SJSA1 (cell line): ENCODE results near the gene PLEKHM3. TPM values are rescaled to one million over a fixed set of nuclear protein-coding genes. Genes with fewer than 3 reads are reported as not detected.

Source experiments
- DNase-seq, 2 experiments: peaks; one replicate each; pipeline ENCODE4 v3.0.0-alpha.2; 2015 to 2020; ENCODE audit warnings: low spot score in 2 of 2, low read depth in 1 of 2
- H3K27ac ChIP-seq: fragments of 250-450 bp; sonication (Bioruptor Pico); 2 replicates; pipeline ENCODE4 v1.5.1; 2020; ENCODE audit warnings: mild to moderate bottlenecking, moderate library complexity
- H3K27me3 ChIP-seq: fragments of 250-450 bp; sonication (Bioruptor Pico); replicated peaks from 2 replicates; pipeline ENCODE4 v1.5.1; 2020; ENCODE audit warnings: mild to moderate bottlenecking, moderate library complexity
- H3K36me3 ChIP-seq: fragments of 250-450 bp; sonication (Bioruptor Pico); 2 replicates; pipeline ENCODE4 v1.5.1; 2020; ENCODE audit warnings: mild to moderate bottlenecking
- H3K4me1 ChIP-seq: fragments of 250-450 bp; sonication (Bioruptor Pico); replicated peaks from 2 replicates; pipeline ENCODE4 v1.6.1; 2021; ENCODE audit warnings: mild to moderate bottlenecking
- H3K4me3 ChIP-seq: fragments of 250-450 bp; sonication (Bioruptor Pico); 2 replicates; pipeline ENCODE4 v1.5.1; 2020; ENCODE audit warnings: mild to moderate bottlenecking
- H3K9me3 ChIP-seq: fragments of 250-450 bp; sonication (Bioruptor Pico); replicated peaks from 2 replicates; pipeline ENCODE4 v1.5.1; 2020; ENCODE audit warnings: mild to moderate bottlenecking
- total RNA-seq: library from RNA; depleted of rRNA; stranded (reverse); fragments of >200 nt; shearing (Covaris generic); gene quantifications from 2 replicates; pipeline ENCODE4 v1.2.3, GENCODE V29; 2014

PLEKHM3 gene
- total RNA-seq, 1 experiment from 2014 or later, result 5.8 TPM

DNA sequence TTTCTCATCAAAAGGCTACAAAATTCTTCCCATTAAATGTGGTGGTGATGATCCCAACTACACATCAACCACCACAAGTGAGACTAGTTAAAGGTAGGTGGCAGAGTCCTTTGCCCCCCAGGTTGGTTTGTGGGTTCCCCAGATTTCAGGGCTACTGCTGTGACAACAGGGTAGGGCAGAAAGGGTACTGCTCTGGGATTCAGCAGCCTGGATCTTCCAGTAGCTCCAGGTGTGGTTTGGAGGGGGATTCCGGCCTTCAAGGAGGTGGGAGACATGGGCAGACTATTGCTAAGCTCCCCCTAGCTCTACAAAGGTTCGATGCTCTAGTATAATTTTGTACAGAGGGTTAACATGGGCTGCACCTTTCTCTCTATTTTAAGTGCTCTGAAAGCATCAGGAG lies 180.7 kb downstream of the PLEKHM3 start:
- Histone ChIP-seq H3K4me3 (no peak overlapping the region), H3K27me3 (no peaks in the 10 kb centered on the region), H3K4me1 (peaks cover 5% of the 10 kb centered on the region), H3K36me3 (no peaks in the 10 kb centered on the region), H3K9me3 (no peaks in the 10 kb centered on the region), H3K27ac (no peak overlapping the region)
- no peak for DNase-seq

GRCh38 chr2:207840101-207840500 lies 185.2 kb downstream of the PLEKHM3 start:
- Histone ChIP-seq H3K4me1 (no peaks in the 10 kb centered on the region), H3K27me3 (no peaks in the 10 kb centered on the region), H3K9me3 (no peaks in the 10 kb centered on the region), H3K4me3 (no peak overlapping the region), H3K36me3 (no peaks in the 10 kb centered on the region), H3K27ac (no peak overlapping the region)
- no peak for DNase-seq

GRCh38 chr2:207839575-207839974 lies 185.8 kb downstream of the PLEKHM3 start:
- Histone ChIP-seq H3K27ac (no peak overlapping the region), H3K4me3 (no peak overlapping the region), H3K4me1 (no peaks in the 10 kb centered on the region), H3K36me3 (no peaks in the 10 kb centered on the region), H3K9me3 (no peaks in the 10 kb centered on the region), H3K27me3 (no peaks in the 10 kb centered on the region)
- DNase-seq, result no peak

GRCh38 chr2:207839028-207839427 lies 186.3 kb downstream of the PLEKHM3 start:
- no peak for DNase-seq
- Histone ChIP-seq H3K27me3 (no peaks in the 10 kb centered on the region), H3K4me1 (no peaks in the 10 kb centered on the region), H3K9me3 (no peaks in the 10 kb centered on the region), H3K36me3 (no peaks in the 10 kb centered on the region), H3K27ac (no peak overlapping the region), H3K4me3 (no peak overlapping the region)

DNA sequence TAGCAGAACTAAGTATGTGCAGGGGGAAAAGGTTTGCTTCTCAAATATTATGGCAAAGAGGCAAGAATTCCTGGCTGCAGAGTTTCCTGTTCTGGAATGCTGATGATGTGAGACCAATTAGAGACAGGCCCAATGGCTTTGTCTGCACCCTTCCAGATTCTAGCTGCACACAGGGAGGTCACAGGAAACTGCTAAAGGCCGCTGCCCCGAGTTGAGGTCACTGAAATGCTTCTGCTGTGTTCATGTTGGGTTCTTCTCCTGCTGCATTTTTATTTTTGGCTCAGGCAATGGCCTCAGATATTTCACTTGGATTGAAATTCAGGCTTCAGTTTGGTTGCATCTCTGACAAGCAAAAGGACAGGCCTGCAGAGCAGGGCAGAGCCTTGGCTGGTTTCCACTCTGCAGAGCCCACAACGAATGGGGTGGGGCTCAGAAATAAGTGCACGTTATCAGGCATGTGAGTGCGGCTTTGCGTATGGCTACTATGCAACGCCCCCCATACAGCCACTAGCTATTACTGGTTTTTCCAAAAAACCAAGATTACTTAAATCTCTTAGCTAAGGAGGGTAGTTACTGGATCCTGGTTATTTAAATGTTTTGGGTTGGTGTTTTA lies 188.7 kb downstream of the PLEKHM3 start:
- no peak overlapping the region for H3K4me3 ChIP-seq
- no peaks in the 10 kb centered on the region for H3K4me1 ChIP-seq
- H3K9me3 ChIP-seq, result no peaks in the 10 kb centered on the region
- no peaks in the 10 kb centered on the region for H3K27me3 ChIP-seq
- no peaks in the 10 kb centered on the region for H3K36me3 ChIP-seq
- no peak overlapping the region for H3K27ac ChIP-seq
- peak in 1 of 2 experiments; percentile 15 for DNase-seq

- Histone ChIP-seq H3K9me3 (no peaks in the 10 kb centered on the region), H3K27ac (no peak overlapping the region), H3K36me3 (no peaks in the 10 kb centered on the region), H3K27me3 (no peaks in the 10 kb centered on the region), H3K4me3 (no peak overlapping the region), H3K4me1 (no peaks in the 10 kb centered on the region)
- peak in 1 of 2 experiments; percentile 12 for DNase-seq
Observed at GRCh38 chr2:207835805-207836204, 189.5 kb downstream of the PLEKHM3 start.

DNA sequence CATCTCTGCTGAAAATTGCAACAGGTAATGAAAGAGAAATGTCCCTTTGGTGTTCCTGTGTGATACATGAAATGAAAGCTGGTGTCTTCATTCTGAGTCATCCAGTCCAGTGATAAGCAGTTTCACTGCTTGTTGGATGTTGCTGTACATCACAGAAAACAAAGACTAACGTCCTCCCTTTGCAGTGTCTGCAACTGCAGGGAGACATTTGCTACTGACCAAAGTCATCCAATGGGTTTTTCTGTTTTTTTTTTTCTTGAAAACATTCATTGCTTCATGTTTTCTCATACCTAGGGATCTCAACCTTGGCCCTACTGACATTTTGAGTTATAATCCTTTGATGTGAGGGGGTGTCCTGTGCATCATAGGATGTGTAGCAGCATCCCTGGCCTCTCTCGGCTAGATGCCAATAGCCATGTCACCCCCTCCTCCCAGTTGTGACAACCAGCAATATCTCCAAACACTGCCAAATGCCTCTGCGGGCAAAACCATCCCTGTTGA lies 192.0 kb downstream of the PLEKHM3 start:
- Histone ChIP-seq H3K9me3 (no peaks in the 10 kb centered on the region), H3K36me3 (no peaks in the 10 kb centered on the region), H3K4me3 (no peak overlapping the region), H3K4me1 (peaks cover 10% of the 10 kb centered on the region), H3K27ac (no peak overlapping the region), H3K27me3 (no peaks in the 10 kb centered on the region)
- no peak for DNase-seq

DNA sequence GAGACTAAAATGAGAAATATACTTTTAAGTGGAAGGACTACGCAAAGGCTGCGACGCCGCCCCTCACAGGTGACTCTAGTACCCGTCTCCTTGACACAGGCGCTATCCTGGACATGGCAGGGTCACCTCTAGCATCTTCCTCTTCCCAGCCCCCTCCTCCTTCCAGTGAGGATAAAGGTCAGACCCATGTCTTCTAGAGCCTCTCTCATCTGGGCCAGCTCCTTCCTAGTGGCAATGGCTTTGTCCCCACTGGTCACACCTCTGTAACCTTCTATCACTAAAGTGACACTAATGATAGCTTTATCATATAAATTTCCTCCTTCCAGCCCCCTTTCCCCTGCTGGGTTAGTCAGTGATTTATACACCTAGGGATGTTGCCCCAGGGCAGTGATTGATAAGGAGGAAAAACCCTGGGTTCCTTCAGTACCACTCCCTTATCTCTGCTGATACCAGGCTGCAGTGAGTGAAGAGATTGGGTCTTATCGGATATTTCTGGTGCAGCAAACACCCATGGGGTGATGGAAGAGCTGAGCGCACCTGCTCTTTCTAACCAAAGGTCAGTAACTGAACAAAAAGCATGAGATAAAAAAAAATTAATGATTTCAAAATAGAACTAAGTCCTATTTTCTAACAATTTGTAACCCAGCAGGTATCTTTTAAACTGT lies 193.6 kb downstream of the PLEKHM3 start:
- no peak for DNase-seq
- Histone ChIP-seq H3K9me3 (no peaks in the 10 kb centered on the region), H3K27me3 (no peaks in the 10 kb centered on the region), H3K36me3 (no peaks in the 10 kb centered on the region), H3K4me3 (no peak overlapping the region), H3K4me1 (peaks cover 11% of the 10 kb centered on the region), H3K27ac (no peak overlapping the region)

DNA sequence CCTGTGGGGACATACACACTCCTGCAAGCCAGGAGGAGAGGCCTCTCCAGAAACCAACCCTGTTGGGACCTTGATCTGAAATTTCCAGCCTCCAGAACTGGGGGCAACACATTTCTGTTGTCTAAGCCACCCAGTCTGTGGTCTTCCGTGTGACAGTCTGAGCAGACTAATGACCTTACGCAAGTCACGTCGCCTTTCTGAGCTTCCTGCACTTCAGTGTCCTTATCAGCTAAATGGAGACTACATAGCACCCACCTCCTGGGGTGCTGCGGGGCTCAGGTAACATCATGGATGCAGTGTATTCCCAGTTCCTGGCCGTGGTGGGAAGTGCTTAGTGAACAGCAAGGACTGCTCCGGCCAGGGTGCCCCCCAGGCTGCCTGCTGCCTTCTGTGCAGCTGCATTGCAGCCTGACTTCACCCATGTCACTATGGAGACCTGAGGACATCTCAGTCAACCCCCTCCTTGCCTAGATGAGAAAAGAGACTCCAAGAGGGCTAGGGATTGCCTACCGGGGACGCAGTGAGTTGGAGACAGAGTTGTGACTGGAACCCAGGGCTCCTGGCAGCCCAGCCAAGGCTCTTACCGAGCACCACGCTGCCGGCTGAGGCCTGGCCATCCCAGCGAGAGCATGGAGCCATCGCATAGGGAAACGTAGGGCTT lies 194.4 kb downstream of the PLEKHM3 start:
- peaks cover 11% of the 10 kb centered on the region for H3K4me1 ChIP-seq
- H3K4me3 ChIP-seq, result no peak overlapping the region
- DNase-seq, result no peak
- no peaks in the 10 kb centered on the region for H3K9me3 ChIP-seq
- H3K36me3 ChIP-seq, result no peaks in the 10 kb centered on the region
- no peak overlapping the region for H3K27ac ChIP-seq
- H3K27me3 ChIP-seq, result no peaks in the 10 kb centered on the region

GRCh38 chr2:207828361-207829057 lies 196.8 kb downstream of the PLEKHM3 start:
- no peaks in the 10 kb centered on the region for H3K36me3 ChIP-seq
- H3K27me3 ChIP-seq, result no peaks in the 10 kb centered on the region
- H3K4me3 ChIP-seq, result no peak overlapping the region
- no peak overlapping the region for H3K27ac ChIP-seq
- no peaks in the 10 kb centered on the region for H3K9me3 ChIP-seq
- H3K4me1 ChIP-seq, result peaks cover 11% of the 10 kb centered on the region
- no peak for DNase-seq

- DNase-seq, result no peak
- no peaks in the 10 kb centered on the region for H3K9me3 ChIP-seq
- no peaks in the 10 kb centered on the region for H3K27me3 ChIP-seq
- no peaks in the 10 kb centered on the region for H3K36me3 ChIP-seq
- no peak overlapping the region for H3K4me3 ChIP-seq
- no peak overlapping the region for H3K27ac ChIP-seq
- peaks cover 11% of the 10 kb centered on the region for H3K4me1 ChIP-seq
Observed at GRCh38 chr2:207825978-207826377, 199.3 kb downstream of the PLEKHM3 start.

- no peaks in the 10 kb centered on the region for H3K27me3 ChIP-seq
- no peak for DNase-seq
- H3K27ac ChIP-seq, result no peak overlapping the region
- no peak overlapping the region for H3K4me3 ChIP-seq
- peaks cover 11% of the 10 kb centered on the region for H3K4me1 ChIP-seq
- no peaks in the 10 kb centered on the region for H3K36me3 ChIP-seq
- H3K9me3 ChIP-seq, result no peaks in the 10 kb centered on the region
Observed at GRCh38 chr2:207825045-207825954, 200.0 kb downstream of the PLEKHM3 start.

DNA sequence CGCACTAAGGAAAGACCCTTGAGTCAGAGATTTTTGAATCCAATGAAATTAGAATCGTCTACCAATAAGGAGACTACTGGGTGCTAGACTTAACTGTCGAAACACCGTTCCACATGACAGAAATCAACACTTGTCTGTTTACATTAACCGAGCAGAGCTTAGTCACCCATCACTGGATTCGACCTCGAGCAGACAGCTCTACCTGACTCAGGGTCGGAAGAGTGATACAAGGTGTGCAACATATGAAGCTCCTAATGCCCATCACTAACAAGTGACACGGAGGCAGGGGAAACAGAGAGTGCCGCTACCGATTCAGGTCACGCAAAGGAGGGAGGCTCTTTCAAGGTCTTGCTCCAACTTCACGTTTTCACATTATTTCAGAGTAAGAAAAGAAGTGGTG lies 201.5 kb downstream of the PLEKHM3 start:
- Histone ChIP-seq H3K9me3 (no peaks in the 10 kb centered on the region), H3K4me3 (no peak overlapping the region), H3K4me1 (peaks cover 6% of the 10 kb centered on the region), H3K27me3 (no peaks in the 10 kb centered on the region), H3K27ac (no peak overlapping the region), H3K36me3 (no peaks in the 10 kb centered on the region)
- DNase-seq, result no peak
